HepG2 (cell line): ENCODE data around the gene CTSZ. TPM values are rescaled to one million over a fixed set of nuclear protein-coding genes. Genes with fewer than 3 reads are reported as not detected.

Source experiments
- ATF6 ChIP-seq: sonication (generic); formaldehyde crosslinking; conservative IDR thresholded peaks from 2 replicates; pipeline ENCODE4 v1.4.0; 2020; ENCODE audit warnings: missing genetic modification reagents
- EHMT2 ChIP-seq: fragments of 200-600 bp; sonication (generic); IDR thresholded peaks from 2 replicates; pipeline ENCODE4 v1.7.0; 2017; ENCODE audit warnings: antibody characterized with exemption, low read depth, low read length, borderline replicate concordance
- ELF1 ChIP-seq: sonication (generic); formaldehyde crosslinking; IDR thresholded peaks from 2 replicates; pipeline ENCODE4 v1.4.0; 2020; ENCODE audit warnings: missing genetic modification reagents
- HINFP ChIP-seq: sonication (generic); formaldehyde crosslinking; IDR thresholded peaks from 2 replicates; pipeline ENCODE4 v1.4.0; 2020; ENCODE audit warnings: low read depth, mild to moderate bottlenecking, missing genetic modification reagents
- HNF4A ChIP-seq: sonication (generic); formaldehyde crosslinking; IDR thresholded peaks from 2 replicates; pipeline ENCODE4 v1.4.0; 2020; ENCODE audit warnings: missing genetic modification reagents
- HOXA9 ChIP-seq: sonication (generic); formaldehyde crosslinking; IDR thresholded peaks from 2 replicates; pipeline ENCODE4 v1.8.1; 2022; ENCODE audit warnings: missing genetic modification reagents, mild to moderate bottlenecking, moderate library complexity, borderline replicate concordance
- MTERF4 ChIP-seq: sonication (generic); formaldehyde crosslinking; IDR thresholded peaks from 2 replicates; pipeline ENCODE4 v1.8.0; 2023; ENCODE audit warnings: mild to moderate bottlenecking, missing genetic modification reagents
- NCOA5 ChIP-seq: sonication (generic); formaldehyde crosslinking; IDR thresholded peaks from 2 replicates; pipeline ENCODE4 v1.4.0; 2020; ENCODE audit warnings: missing genetic modification reagents
- NR2F6 ChIP-seq, 2 experiments: IDR thresholded peaks; 2 replicates each; pipeline ENCODE4 v1.6.1; 2016; ENCODE audit warnings: antibody characterized with exemption in 1 of 2, mild to moderate bottlenecking in 1 of 2
- PRMT3 ChIP-seq: sonication (generic); formaldehyde crosslinking; IDR thresholded peaks from 2 replicates; pipeline ENCODE4 v1.8.1; 2022; ENCODE audit warnings: low read depth, mild to moderate bottlenecking, moderate library complexity, missing genetic modification reagents, borderline replicate concordance
- ZNF280B ChIP-seq: sonication (generic); formaldehyde crosslinking; IDR thresholded peaks from 2 replicates; pipeline ENCODE4 v1.5.0; 2020; ENCODE audit warnings: missing genetic modification reagents, mild to moderate bottlenecking, borderline replicate concordance
- ZNF292 ChIP-seq: sonication (generic); formaldehyde crosslinking; IDR thresholded peaks from 2 replicates; pipeline ENCODE4 v1.8.1; 2022; ENCODE audit warnings: mild to moderate bottlenecking, low read depth, missing genetic modification reagents, borderline replicate concordance
- ZNF337 ChIP-seq: sonication (generic); formaldehyde crosslinking; IDR thresholded peaks from 2 replicates; pipeline ENCODE4 v1.5.1; 2020; ENCODE audit warnings: missing genetic modification reagents, low read depth, mild to moderate bottlenecking, borderline replicate concordance
- ZNF34 ChIP-seq: sonication (generic); formaldehyde crosslinking; IDR thresholded peaks from 2 replicates; pipeline ENCODE4 v1.4.0; 2020; ENCODE audit warnings: mild to moderate bottlenecking, missing genetic modification reagents, borderline replicate concordance
- ZNF75D ChIP-seq: sonication (generic); formaldehyde crosslinking; IDR thresholded peaks from 2 replicates; pipeline ENCODE4 v1.8.1; 2023; ENCODE audit warnings: missing genetic modification reagents, mild to moderate bottlenecking, borderline replicate concordance
- ZNF878 ChIP-seq: sonication (generic); formaldehyde crosslinking; IDR thresholded peaks from 2 replicates; pipeline ENCODE4 v1.8.1; 2023; ENCODE audit warnings: mild to moderate bottlenecking, missing genetic modification reagents, moderate library complexity
- ZSCAN9 ChIP-seq: IDR thresholded peaks from 2 replicates; pipeline ENCODE4 v1.6.1; 2016; ENCODE audit warnings: borderline replicate concordance
- polyA plus RNA-seq, 8 experiments: library from polyadenylated mRNA; depleted of rRNA in 3 of 8; stranded (reverse) in 7 of 8; unstranded in 1 of 8; fragments of >200 nt; fragmentation: Illumina TruSeq in 4 of 8; extraction: Trizol in 4 of 8; gene quantifications; 2 replicates each; pipeline versions ENCODE4 v1.2.1 to v1.2.3, GENCODE V29; 2011 to 2016; ENCODE audit warnings: low read depth in 4 of 8, missing spikeins in 1 of 8, mixed read lengths in 1 of 8; ENCODE audit not compliant: insufficient read depth in 1 of 8
- total RNA-seq, 5 experiments: library from RNA; depleted of rRNA; stranded (reverse); fragments of >200 nt; fragmentation: Illumina TruSeq; extraction: Trizol; gene quantifications; 2 replicates each; pipeline ENCODE4 v1.2.3, GENCODE V29; 2016; ENCODE audit warnings: low read depth in 1 of 5
- TF ChIP-seq, protein P1 (sequence below): sonication (generic); formaldehyde crosslinking; IDR thresholded peaks from 2 replicates; pipeline ENCODE4 v1.8.1; 2023; ENCODE audit warnings: mild to moderate bottlenecking, missing genetic modification reagents

CTSZ gene
- total and polyA plus RNA-seq, 2 of the 13 experiments (the other 11 are each of a cell fraction or from before 2014, with no cell fraction given) = 0.33 TPM; not detected in 1

- 0 out of 2 replicates have a peak, but pooled peaks have one; percentile 4 for TF ChIP-seq HOXA9 (CRISPR knock-in tag)
- TF ChIP-seq NCOA5 (CRISPR knock-in tag) = no peak
- no peak for TF ChIP-seq ZNF292 (CRISPR knock-in tag)
- TF ChIP-seq ELF1 (CRISPR knock-in tag) = no peak
- TF ChIP-seq HINFP (CRISPR knock-in tag) = 0 out of 2 replicates have a peak, but pooled peaks have one; percentile 65
- TF ChIP-seq HNF4A = 0 out of 2 replicates have a peak, but pooled peaks have one; percentile 5
- 0 out of 2 replicates have a peak, but pooled peaks have one; percentile 9 for TF ChIP-seq ZNF34 (CRISPR knock-in tag)
- TF ChIP-seq ATF6 = 0 out of 2 replicates have a peak, but pooled peaks have one; percentile 24
- TF ChIP-seq ZNF75D = no peak
- 0 out of 2 replicates have a peak, but pooled peaks have one; percentile 44 for TF ChIP-seq EHMT2
- TF ChIP-seq NR2F6 (IDR thresholded peaks at IDR 0.05) = no peak
- no peak for TF ChIP-seq NR2F6 (CRISPR knock-in tag; IDR thresholded peaks at IDR 0.05)
- TF ChIP-seq, protein P1, sequence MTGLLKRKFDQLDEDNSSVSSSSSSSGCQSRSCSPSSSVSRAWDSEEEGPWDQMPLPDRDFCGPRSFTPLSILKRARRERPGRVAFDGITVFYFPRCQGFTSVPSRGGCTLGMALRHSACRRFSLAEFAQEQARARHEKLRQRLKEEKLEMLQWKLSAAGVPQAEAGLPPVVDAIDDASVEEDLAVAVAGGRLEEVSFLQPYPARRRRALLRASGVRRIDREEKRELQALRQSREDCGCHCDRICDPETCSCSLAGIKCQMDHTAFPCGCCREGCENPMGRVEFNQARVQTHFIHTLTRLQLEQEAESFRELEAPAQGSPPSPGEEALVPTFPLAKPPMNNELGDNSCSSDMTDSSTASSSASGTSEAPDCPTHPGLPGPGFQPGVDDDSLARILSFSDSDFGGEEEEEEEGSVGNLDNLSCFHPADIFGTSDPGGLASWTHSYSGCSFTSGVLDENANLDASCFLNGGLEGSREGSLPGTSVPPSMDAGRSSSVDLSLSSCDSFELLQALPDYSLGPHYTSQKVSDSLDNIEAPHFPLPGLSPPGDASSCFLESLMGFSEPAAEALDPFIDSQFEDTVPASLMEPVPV = 0 out of 2 replicates have a peak, but pooled peaks have one; percentile 8
- no peak for TF ChIP-seq ZNF878 (CRISPR knock-in tag)
- no peak for TF ChIP-seq ZSCAN9 (CRISPR knock-in tag)
- TF ChIP-seq MTERF4 (CRISPR knock-in tag) = peak; percentile 96; the same call in 1 of the 2 replicates
- TF ChIP-seq ZNF337 (CRISPR knock-in tag) = peak; percentile 4; the same call in 1 of the 2 replicates
- no peak for TF ChIP-seq PRMT3 (CRISPR knock-in tag)
- TF ChIP-seq ZNF280B (CRISPR knock-in tag) = no peak
Observed at GRCh38 chr20:59031564-59032022, 24.5 kb upstream of the CTSZ start (continued).
